Heart left ventricle (tissue), 16 donors: ENCODE data around the gene ABL2. TPM values are rescaled to one million over a fixed set of nuclear protein-coding genes. Genes with fewer than 3 reads are reported as not detected.
A peak's percentile ranks its signal among the peaks of the same experiment; 100 is the strongest.
"Not testable (repeated sequence)": the region's sequence is repeated elsewhere in the genome, so short reads cannot be mapped to it uniquely, and the experiment has no call there.

Experiments used
- ATAC-seq, 4 donors: fragments of 200-7000 bp; cut with Tn5 transposase; one replicate each; pipeline ENCODE4 v1.9.1; 2020 to 2022; ENCODE audit warnings: moderate library complexity in 4 of 4, mild to moderate bottlenecking in 3 of 4, moderate number of reproducible peaks in 1 of 4
- DNase-seq, 5 donors: peaks; one replicate each; pipeline ENCODE4 v3.0.0-alpha.2; 2020
- H3K27ac ChIP-seq, 12 donors: fragments of 200-600 bp; sonication (generic) in 4 of 12; one replicate each; pipeline versions ENCODE4 v1.5.0 to v1.8.0; 2016 to 2022; ENCODE audit warnings: mild to moderate bottlenecking in 2 of 12
- H3K27me3 ChIP-seq, 9 donors: fragments of 200-600 bp; sonication (generic) in 2 of 9; one replicate each; pipeline versions ENCODE4 v1.5.1 to v1.8.0; 2016 to 2022; ENCODE audit warnings: mild to moderate bottlenecking in 3 of 9
- H3K36me3 ChIP-seq, 9 donors: fragments of 200-600 bp; sonication (generic) in 2 of 9; one replicate each; pipeline versions ENCODE4 v1.5.0 to v1.8.0; 2018 to 2022; ENCODE audit warnings: mild to moderate bottlenecking in 2 of 9
- H3K4me1 ChIP-seq, 12 donors: fragments of 200-600 bp; sonication (generic) in 4 of 12; one replicate each; pipeline versions ENCODE4 v1.5.0 to v1.8.0; 2016 to 2022; ENCODE audit warnings: mild to moderate bottlenecking in 3 of 12
- H3K4me3 ChIP-seq, 12 donors: fragments of 200-600 bp; sonication (generic) in 4 of 12; one replicate each; pipeline versions ENCODE4 v1.5.0 to v1.8.0; 2017 to 2022; ENCODE audit warnings: mild to moderate bottlenecking in 9 of 12, moderate library complexity in 4 of 12
- H3K9me3 ChIP-seq, 12 donors: fragments of 200-600 bp; sonication (generic) in 4 of 12; one replicate each; pipeline versions ENCODE4 v1.5.0 to v1.8.0; 2016 to 2022; ENCODE audit warnings: mild to moderate bottlenecking in 1 of 12
- POLR2A ChIP-seq, 2 donors: fragments of 450-650 bp; IDR thresholded peaks; one replicate each; pipeline ENCODE4 v1.6.1; 2017; ENCODE audit warnings: antibody characterized with exemption in 2 of 2, mild to moderate bottlenecking in 2 of 2, moderate library complexity in 2 of 2
- WGBS, 4 donors: extraction: QIAGEN DNeasy Blood & Tissue Kit in 2 of 4; methylation state at CpG; one replicate each; pipeline versions ENCODE4 v1.1.5 to v1.1.7; 2013 to 2018; 5-methylcytosine and 5-hydroxymethylcytosine counted together
- intact Hi-C, 10 donors: fragments of 100-400 bp; cut with DNase I; formaldehyde crosslinking; loops; one replicate each; pipeline versions ENCODE4 v1.11.1 to v1.14.2; 2022
- polyA plus RNA-seq, 2 donors: library from polyadenylated mRNA; stranded (reverse); fragments of 200-250 nt; gene quantifications; one replicate each; pipeline ENCODE4 v1.2.3, GENCODE V29; 2013
- total RNA-seq, 9 donors: library from RNA; depleted of rRNA in 2 of 9; stranded (reverse); fragments of >200 nt in 2 of 9; fragmentation: NEBNext Ultra II Directional in 3 of 9; extraction: Animal tissue kit (Norgen Biotek cat#: 25700) in 3 of 9; gene quantifications; one replicate each; pipeline versions ENCODE4 v1.1.0 to v1.2.4, GENCODE V29; 2016 to 2023
- TF ChIP-seq, protein P1 (sequence below), 12 donors: fragments of 200-600 bp; sonication (generic) in 4 of 12; IDR thresholded peaks; one replicate each; pipeline versions ENCODE4 v1.5.0 to v1.8.0; 2018 to 2022; ENCODE audit warnings: antibody characterized with exemption in 12 of 12, mild to moderate bottlenecking in 5 of 12
- donor health status: ischemic (EF 13 %, LVEDD 7.1; RV severe dilation, severe dysfunction).
- donor health status: healthy with polysubstance abuse.
- donor health status: DM: no; HTN: yes; CAD: no.
- donor health status: DM: no; HTN: no; CAD: no.
- donor health status: ischemic (EF 25% LVEDD 6.9; RV normal size, moderate dysfunction).
- donor health status: ischemic (EF 25% LVEDD 5.7; RV mildly dilated, moderate dysfunction).
- donor health status: healthy.
- donor health status: DM: yes; HTN: yes; CAD: no.
- donor health status: ischemic (EF 35%, LVEDD 5.7; RV mildly dilated, moderate dysfunction).
- donor health status: nonischemic (EF 11% LVEDD 7.7; RV severe dilation, severe dysfunction).
- donor health status: DM: yes; HTN: yes; CAD: no.
- donor health status: PGD.
- donor health status: ischemic (EF 29% LVEDD 5.4; RV normal size, mild dysfunction).
- donor health status: nonischemic (EF 23%, LVEDD 6.1; RV moderate dilation, normal function).

ABL2 gene
- total and polyA plus RNA-seq, 11 donors = 2.5 to 22.0 (median 10.2) TPM

GRCh38 chr1:179143322-179143721 is 86.2 kb downstream of the ABL2 start:
- H3K4me3 ChIP-seq = peak overlapping the region in 2 of 12 donors; percentile 13 to 26
- intact Hi-C loops = no loop called here
- WGBS, 4 donors = 69 to 80% (median 76%) methylated on average over 3 of the region's 3 CpGs

GRCh38 chr1:179142889-179143299 is 86.6 kb downstream of the ABL2 start:
- H3K4me3 ChIP-seq = peak overlapping the region in 8 of 12 donors; percentile 4 to 51 (median 16)
- H3K4me1 ChIP-seq = peaks cover 0 to 48% (median 10%) of the 10 kb centered on the region in 12 donors
- ATAC-seq (peak; percentile 35 to 87 (median 82)), DNase-seq (no peak)
- peak overlapping the region in 9 of 12 donors; percentile 28 to 83 (median 53) for H3K27ac ChIP-seq
- TF ChIP-seq, protein P1, sequence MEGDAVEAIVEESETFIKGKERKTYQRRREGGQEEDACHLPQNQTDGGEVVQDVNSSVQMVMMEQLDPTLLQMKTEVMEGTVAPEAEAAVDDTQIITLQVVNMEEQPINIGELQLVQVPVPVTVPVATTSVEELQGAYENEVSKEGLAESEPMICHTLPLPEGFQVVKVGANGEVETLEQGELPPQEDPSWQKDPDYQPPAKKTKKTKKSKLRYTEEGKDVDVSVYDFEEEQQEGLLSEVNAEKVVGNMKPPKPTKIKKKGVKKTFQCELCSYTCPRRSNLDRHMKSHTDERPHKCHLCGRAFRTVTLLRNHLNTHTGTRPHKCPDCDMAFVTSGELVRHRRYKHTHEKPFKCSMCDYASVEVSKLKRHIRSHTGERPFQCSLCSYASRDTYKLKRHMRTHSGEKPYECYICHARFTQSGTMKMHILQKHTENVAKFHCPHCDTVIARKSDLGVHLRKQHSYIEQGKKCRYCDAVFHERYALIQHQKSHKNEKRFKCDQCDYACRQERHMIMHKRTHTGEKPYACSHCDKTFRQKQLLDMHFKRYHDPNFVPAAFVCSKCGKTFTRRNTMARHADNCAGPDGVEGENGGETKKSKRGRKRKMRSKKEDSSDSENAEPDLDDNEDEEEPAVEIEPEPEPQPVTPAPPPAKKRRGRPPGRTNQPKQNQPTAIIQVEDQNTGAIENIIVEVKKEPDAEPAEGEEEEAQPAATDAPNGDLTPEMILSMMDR (IDR thresholded peaks at IDR 0.05) = no peak
- no peak for TF ChIP-seq POLR2A (IDR thresholded peaks at IDR 0.05)
- WGBS, 4 donors = 82 to 90% (median 85%) methylated on average over 2 of the region's 2 CpGs
- H3K36me3 ChIP-seq = peaks cover 0 to 6% (median 0%) of the 10 kb centered on the region in 9 donors
- intact Hi-C loops = no loop called here
- H3K27me3 ChIP-seq = no peaks in the 10 kb centered on the region
- H3K9me3 ChIP-seq = no peaks in the 10 kb centered on the region

More at GRCh38 chr1:179143322-179143721, 86.2 kb downstream of the ABL2 start:
- Histone ChIP-seq H3K9me3 (no peaks in the 10 kb centered on the region), H3K27me3 (no peaks in the 10 kb centered on the region), H3K27ac (peak overlapping the region in 8 of 12 donors; percentile 16 to 83 (median 52)), H3K4me1 (peaks cover 0 to 45% (median 10%) of the 10 kb centered on the region in 12 donors), H3K36me3 (peaks cover 0 to 10% (median 0%) of the 10 kb centered on the region in 9 donors)
- DNase-seq = no peak
- peak in 1 of 4 donors; percentile 54 for ATAC-seq
- no peak for TF ChIP-seq POLR2A (IDR thresholded peaks at IDR 0.05)
- TF ChIP-seq, protein P1 (IDR thresholded peaks at IDR 0.05) = no peak

DNA sequence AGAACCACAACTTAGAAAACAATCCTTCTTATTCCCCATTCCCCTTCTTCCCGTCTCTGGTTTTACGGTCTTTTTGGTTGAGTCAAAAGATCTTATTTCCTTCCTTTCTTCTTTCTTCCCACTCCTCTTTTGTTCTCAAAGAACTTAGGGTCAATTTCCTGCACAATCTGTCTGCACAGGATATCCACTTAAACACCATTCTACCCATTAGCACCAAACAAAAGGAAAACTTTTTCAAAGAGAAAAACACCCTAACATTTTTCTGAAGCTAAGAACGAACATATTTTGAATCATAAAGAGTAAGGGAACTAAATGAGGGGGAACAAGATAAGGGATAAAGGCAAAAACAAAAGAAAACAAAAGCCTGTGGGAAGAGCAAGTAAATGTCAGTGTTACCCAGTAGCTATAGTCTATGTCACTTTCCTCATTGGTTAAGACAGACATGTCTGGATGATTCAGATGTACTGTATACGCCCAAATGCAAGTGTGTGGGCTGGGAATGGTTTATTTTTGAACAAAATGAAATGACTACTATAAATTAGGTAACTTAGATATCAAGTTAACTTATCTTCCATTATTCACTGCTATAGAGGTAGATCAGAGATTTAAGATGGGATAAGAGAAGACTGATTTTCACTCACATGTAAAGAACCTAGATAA is 87.8 kb downstream of the ABL2 start:
- no peaks in the 10 kb centered on the region for H3K27me3 ChIP-seq
- ATAC-seq (peak in 3 of 4 donors; percentile 50 to 64 (median 64)), DNase-seq (no peak)
- intact Hi-C loops = no loop called here
- 50 to 66% (median 56%) methylated on average over 4 of the region's 4 CpGs for WGBS, 4 donors
- TF ChIP-seq, protein P1 (IDR thresholded peaks at IDR 0.05) = no peak
- TF ChIP-seq POLR2A (IDR thresholded peaks at IDR 0.05) = no peak
- peak overlapping the region in 9 of 12 donors; percentile 8 to 83 (median 62) for H3K27ac ChIP-seq
- H3K9me3 ChIP-seq = no peaks in the 10 kb centered on the region
- peak overlapping the region in 7 of 12 donors; percentile 11 to 51 (median 18) for H3K4me3 ChIP-seq
- no peaks in the 10 kb centered on the region for H3K36me3 ChIP-seq
- H3K4me1 ChIP-seq = peaks cover 0 to 56% (median 10%) of the 10 kb centered on the region in 12 donors

- H3K9me3 ChIP-seq, ATAC-seq, intact Hi-C loops, DNase-seq, H3K4me3 ChIP-seq, H3K36me3 ChIP-seq, H3K27ac ChIP-seq, H3K27me3 ChIP-seq: not testable (repeated sequence)
- peaks cover 0 to 54% (median 10%) of the 10 kb centered on the region in 12 donors for H3K4me1 ChIP-seq
- WGBS, 4 donors = 96 to 98% (median 97%) methylated on average over 6 to 21 of the region's 21 CpGs
Measured at GRCh38 chr1:179138755-179139154, 90.7 kb downstream of the ABL2 start.
